Upper lobe of left lung (tissue), 6 donors: ENCODE measurements around the gene FRMD3. TPM values are rescaled to one million over a fixed set of nuclear protein-coding genes. Genes with fewer than 3 reads are reported as not detected.

Experiments
- ATAC-seq, 2 donors: fragments of 200-7000 bp; cut with Tn5 transposase; one replicate each; pipeline ENCODE4 v1.9.1; 2022; ENCODE audit warnings: mild to moderate bottlenecking in 2 of 2, moderate library complexity in 2 of 2; ENCODE audit not compliant: low FRiP score in 2 of 2
- DNase-seq, 2 donors: peaks; one replicate each; pipeline ENCODE4 v3.0.0-alpha.2; 2019 to 2020
- H3K27ac ChIP-seq, 4 donors: fragments of 200-600 bp; sonication (generic); one replicate each; pipeline ENCODE4 v1.5.1; 2016 to 2019
- H3K27me3 ChIP-seq, 4 donors: fragments of 200-600 bp; sonication (generic); one replicate each; pipeline ENCODE4 v1.5.1; 2017 to 2019
- H3K36me3 ChIP-seq, 4 donors: fragments of 200-600 bp; sonication (generic); one replicate each; pipeline ENCODE4 v1.5.1; 2016 to 2019
- H3K4me1 ChIP-seq, 4 donors: fragments of 200-600 bp; sonication (generic); one replicate each; pipeline ENCODE4 v1.5.1; 2018 to 2019
- H3K4me3 ChIP-seq, 4 donors: fragments of 200-600 bp; sonication (generic); one replicate each; pipeline ENCODE4 v1.5.1; 2017 to 2019; ENCODE audit warnings: mild to moderate bottlenecking in 2 of 4, moderate library complexity in 1 of 4
- H3K9me3 ChIP-seq, 4 donors: fragments of 200-600 bp; sonication (generic); one replicate each; pipeline ENCODE4 v1.5.1; 2018 to 2019
- EP300 ChIP-seq, 4 donors: sonication (generic); formaldehyde crosslinking; IDR thresholded peaks; one replicate each; pipeline ENCODE4 v1.5.1; 2017; ENCODE audit warnings: antibody characterized with exemption in 4 of 4, control low read depth in 2 of 4
- POLR2A ChIP-seq, 4 donors: fragments of 450-650 bp; IDR thresholded peaks; one replicate each; pipeline ENCODE4 v1.5.1; 2016 to 2017; ENCODE audit warnings: antibody characterized with exemption in 4 of 4, mild to moderate bottlenecking in 2 of 4
- POLR2AphosphoS5 ChIP-seq, 2 donors: sonication (generic); formaldehyde crosslinking; IDR thresholded peaks; one replicate each; pipeline ENCODE4 v1.5.1; 2017; ENCODE audit warnings: antibody characterized with exemption in 2 of 2
- WGBS, 2 donors: methylation state at CpG; one replicate each; pipeline ENCODE4 v1.1.5; 2017 to 2018; 5-methylcytosine and 5-hydroxymethylcytosine counted together
- total RNA-seq, 6 donors: library from RNA; depleted of rRNA in 4 of 6; stranded (reverse); fragments of >200 nt in 4 of 6; gene quantifications; one replicate each; pipeline versions ENCODE4 v1.1.0 to v1.2.1, GENCODE V29; 2016 to 2021
- TF ChIP-seq, protein P1 (sequence below), 6 experiments: fragments of 450-650 bp in 4 of 6; fragments of 200-600 bp in 2 of 6; sonication (generic) in 2 of 6; IDR thresholded peaks; one replicate each; pipeline ENCODE4 v1.5.1; 2016 to 2019; ENCODE audit warnings: antibody characterized with exemption in 6 of 6
- donor health status: DM: no; HTN: no; CAD: no; lungs with moderate emphysema.
- donor health status: DM: no; HTN: yes; CAD: no; lungs with severe emphysema.

FRMD3 gene
- total RNA-seq, 6 donors from 2014 or later = 5.6 to 33.4 (median 10.4) TPM

DNA sequence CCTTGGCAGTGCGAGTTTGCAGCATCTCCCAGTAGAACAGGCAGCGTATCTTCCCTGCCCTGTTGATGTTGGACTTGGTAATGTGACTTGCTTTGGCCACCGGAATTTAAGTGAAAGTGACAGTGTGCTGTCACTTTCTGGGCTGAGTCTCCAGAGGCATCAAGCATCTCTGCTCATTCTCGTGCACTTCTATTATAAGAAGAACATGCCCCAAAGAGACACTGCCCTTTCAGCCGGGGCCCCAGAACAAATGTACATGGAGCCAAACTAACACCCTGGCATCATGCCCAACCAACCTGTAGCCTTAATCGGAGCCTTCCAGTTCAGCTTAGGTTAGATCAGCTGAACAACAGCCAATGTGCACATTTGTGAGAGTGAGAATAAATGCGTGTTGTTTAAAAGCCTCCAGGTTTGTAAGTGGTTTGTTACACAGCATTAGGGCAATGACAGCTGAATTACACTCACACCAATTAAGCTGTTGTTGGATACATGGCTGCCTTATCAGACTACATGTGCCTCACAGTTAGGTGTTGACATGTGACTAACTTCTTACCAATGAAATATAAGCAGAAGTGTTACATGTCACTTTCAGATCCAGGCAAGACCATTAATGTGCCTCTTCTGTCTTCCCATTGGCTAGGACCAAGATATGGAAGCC, 22.1 kb upstream of the FRMD3 start:
- DNase-seq (no peak), ATAC-seq (no peak)
- no peak overlapping the region for H3K27ac ChIP-seq
- H3K4me1 ChIP-seq = no peaks in the 10 kb centered on the region
- TF ChIP-seq POLR2A (IDR thresholded peaks at IDR 0.05) = no peak
- TF ChIP-seq POLR2AphosphoS5 (IDR thresholded peaks at IDR 0.05) = no peak
- TF ChIP-seq, protein P1, sequence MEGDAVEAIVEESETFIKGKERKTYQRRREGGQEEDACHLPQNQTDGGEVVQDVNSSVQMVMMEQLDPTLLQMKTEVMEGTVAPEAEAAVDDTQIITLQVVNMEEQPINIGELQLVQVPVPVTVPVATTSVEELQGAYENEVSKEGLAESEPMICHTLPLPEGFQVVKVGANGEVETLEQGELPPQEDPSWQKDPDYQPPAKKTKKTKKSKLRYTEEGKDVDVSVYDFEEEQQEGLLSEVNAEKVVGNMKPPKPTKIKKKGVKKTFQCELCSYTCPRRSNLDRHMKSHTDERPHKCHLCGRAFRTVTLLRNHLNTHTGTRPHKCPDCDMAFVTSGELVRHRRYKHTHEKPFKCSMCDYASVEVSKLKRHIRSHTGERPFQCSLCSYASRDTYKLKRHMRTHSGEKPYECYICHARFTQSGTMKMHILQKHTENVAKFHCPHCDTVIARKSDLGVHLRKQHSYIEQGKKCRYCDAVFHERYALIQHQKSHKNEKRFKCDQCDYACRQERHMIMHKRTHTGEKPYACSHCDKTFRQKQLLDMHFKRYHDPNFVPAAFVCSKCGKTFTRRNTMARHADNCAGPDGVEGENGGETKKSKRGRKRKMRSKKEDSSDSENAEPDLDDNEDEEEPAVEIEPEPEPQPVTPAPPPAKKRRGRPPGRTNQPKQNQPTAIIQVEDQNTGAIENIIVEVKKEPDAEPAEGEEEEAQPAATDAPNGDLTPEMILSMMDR (IDR thresholded peaks at IDR 0.05) = no peak
- no peak for TF ChIP-seq EP300 (IDR thresholded peaks at IDR 0.05)
- H3K4me3 ChIP-seq = no peak overlapping the region
- WGBS, 2 donors = 89 to 90% methylated on average over 6 to 7 of the region's 7 CpGs
- H3K36me3 ChIP-seq = no peaks in the 10 kb centered on the region
- H3K27me3 ChIP-seq = no peaks in the 10 kb centered on the region
- no peaks in the 10 kb centered on the region for H3K9me3 ChIP-seq

DNA sequence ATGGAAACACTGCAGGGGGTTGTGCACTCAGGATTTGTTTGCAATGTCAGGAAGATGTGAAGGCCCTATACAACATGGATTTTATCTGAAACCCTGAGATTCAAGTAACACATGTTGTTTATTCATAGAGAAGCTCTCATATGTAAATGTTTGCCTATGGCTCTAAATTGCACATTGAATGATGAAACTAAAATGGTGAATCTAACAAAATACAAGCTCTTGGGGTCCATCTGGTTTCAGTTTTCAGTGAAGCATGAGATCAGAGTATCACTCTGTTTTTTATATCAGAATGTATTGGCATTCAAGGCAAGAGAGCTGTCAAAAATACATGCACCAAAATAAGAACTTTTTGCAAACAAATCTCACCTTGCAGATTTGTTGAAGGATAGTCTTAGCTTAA, 19.6 kb upstream of the FRMD3 start:
- no peaks in the 10 kb centered on the region for H3K36me3 ChIP-seq
- no peak for TF ChIP-seq EP300 (IDR thresholded peaks at IDR 0.05)
- TF ChIP-seq, protein P1 (IDR thresholded peaks at IDR 0.05) = no peak
- TF ChIP-seq POLR2A (IDR thresholded peaks at IDR 0.05) = no peak
- no peak overlapping the region for H3K27ac ChIP-seq
- H3K27me3 ChIP-seq = no peaks in the 10 kb centered on the region
- ATAC-seq (no peak), DNase-seq (no peak)
- H3K9me3 ChIP-seq = no peaks in the 10 kb centered on the region
- no peak overlapping the region for H3K4me3 ChIP-seq
- no peaks in the 10 kb centered on the region for H3K4me1 ChIP-seq

DNA sequence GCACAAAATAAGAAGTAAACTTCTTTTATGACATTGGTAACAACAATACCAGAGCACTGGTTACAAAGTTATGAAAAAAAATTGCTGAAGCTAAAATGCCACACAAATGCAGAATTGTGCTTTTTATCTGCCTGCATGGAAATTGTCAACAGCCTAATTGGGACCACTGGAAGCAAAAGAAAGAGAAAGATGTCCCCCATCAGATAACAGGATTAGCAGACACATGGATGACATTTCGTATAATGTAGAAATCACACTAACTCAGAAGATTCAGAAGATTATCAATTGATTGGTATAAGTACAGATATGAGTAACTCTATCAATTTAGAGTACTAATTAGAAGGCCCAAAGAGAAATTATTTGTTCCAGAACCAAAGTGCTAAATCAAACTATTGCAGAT, 19.1 kb upstream of the FRMD3 start:
- WGBS, 2 donors = 90 to 91% methylated on average over 1 of the region's 1 CpG
- Histone ChIP-seq H3K4me3 (no peak overlapping the region), H3K27me3 (no peaks in the 10 kb centered on the region), H3K27ac (no peak overlapping the region), H3K36me3 (no peaks in the 10 kb centered on the region), H3K9me3 (no peaks in the 10 kb centered on the region), H3K4me1 (no peaks in the 10 kb centered on the region)
- ATAC-seq (no peak), DNase-seq (no peak)
- TF ChIP-seq EP300 (IDR thresholded peaks at IDR 0.05) = no peak
- no peak for TF ChIP-seq POLR2AphosphoS5 (IDR thresholded peaks at IDR 0.05)
- TF ChIP-seq, protein P1 (IDR thresholded peaks at IDR 0.05) = no peak
- TF ChIP-seq POLR2A (IDR thresholded peaks at IDR 0.05) = no peak

DNA sequence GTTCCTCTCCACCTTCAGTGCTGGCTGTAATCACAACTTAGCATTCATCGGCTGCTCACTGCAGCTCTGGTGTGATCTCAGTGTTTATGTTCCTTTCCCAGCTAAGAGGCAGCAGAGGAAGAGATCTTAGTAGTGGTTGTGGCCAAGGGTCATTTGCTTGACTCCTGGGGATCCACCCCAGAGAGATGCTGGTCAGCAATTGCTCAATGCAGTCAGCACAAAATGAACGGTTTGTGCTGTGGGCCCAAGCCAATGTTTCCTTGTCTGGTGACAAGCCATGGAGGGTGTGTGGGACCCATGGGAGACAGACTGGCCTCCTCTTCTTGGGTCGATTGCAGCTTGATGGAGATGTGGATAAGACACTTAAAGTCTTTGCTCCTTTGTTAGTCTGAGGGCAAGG, 16.1 kb upstream of the FRMD3 start:
- H3K27me3 ChIP-seq = no peaks in the 10 kb centered on the region
- H3K4me1 ChIP-seq = no peaks in the 10 kb centered on the region
- no peak overlapping the region for H3K4me3 ChIP-seq
- DNase-seq (no peak), ATAC-seq (no peak)
- whole genome bisulfite sequencing, 2 donors = 79 to 92% methylated on average over 3 of the region's 3 CpGs
- H3K27ac ChIP-seq = no peak overlapping the region
- no peaks in the 10 kb centered on the region for H3K36me3 ChIP-seq
- peaks cover 0 to 3% (median under 1%) of the 10 kb centered on the region in 4 donors for H3K9me3 ChIP-seq
- no peak for TF ChIP-seq POLR2AphosphoS5 (IDR thresholded peaks at IDR 0.05)
- TF ChIP-seq POLR2A (IDR thresholded peaks at IDR 0.05) = no peak
- TF ChIP-seq, protein P1 (IDR thresholded peaks at IDR 0.05) = no peak
- no peak for TF ChIP-seq EP300 (IDR thresholded peaks at IDR 0.05)
